Tibial nerve (tissue), 4 donors: Measurements from ENCODE around the gene INPP5A. TPM values are rescaled to one million over a fixed set of nuclear protein-coding genes. Genes with fewer than 3 reads are reported as not detected.
"Not testable (repeated sequence)": the region's sequence is repeated elsewhere in the genome, so short reads cannot be mapped to it uniquely, and the experiment has no call there.

Source experiments
- DNase-seq, 2 donors: peaks; one replicate each; pipeline ENCODE4 v3.0.0-alpha.2; 2019; ENCODE audit warnings: low spot score in 2 of 2
- H3K27ac ChIP-seq, 4 donors: fragments of 200-600 bp; sonication (generic) in 3 of 4; one replicate each; pipeline ENCODE4 v1.5.1; 2017 to 2019; ENCODE audit warnings: mild to moderate bottlenecking in 1 of 4
- H3K27me3 ChIP-seq, 2 donors: fragments of 200-600 bp; sonication (generic) in 1 of 2; one replicate each; pipeline versions ENCODE4 v1.5.1 to v1.6.0; 2017 to 2019
- H3K36me3 ChIP-seq, 3 donors: fragments of 200-600 bp; sonication (generic); one replicate each; pipeline ENCODE4 v1.5.1; 2018 to 2019
- H3K4me1 ChIP-seq, 4 donors: fragments of 200-600 bp; sonication (generic) in 3 of 4; one replicate each; pipeline ENCODE4 v1.5.1; 2017 to 2019
- H3K4me3 ChIP-seq, 4 donors: fragments of 200-600 bp; sonication (generic) in 3 of 4; one replicate each; pipeline ENCODE4 v1.5.1; 2017 to 2019; ENCODE audit warnings: mild to moderate bottlenecking in 1 of 4, moderate library complexity in 1 of 4
- H3K9me3 ChIP-seq, 4 donors: fragments of 200-600 bp; sonication (generic) in 3 of 4; one replicate each; pipeline ENCODE4 v1.5.1; 2017 to 2019
- CTCF ChIP-seq, 5 experiments: fragments of 200-600 bp in 3 of 5; fragments of 450-650 bp in 2 of 5; sonication (generic) in 3 of 5; IDR thresholded peaks; one replicate each; pipeline ENCODE4 v1.5.1; 2016 to 2019; ENCODE audit warnings: antibody characterized with exemption in 5 of 5, mild to moderate bottlenecking in 3 of 5, moderate library complexity in 2 of 5
- EP300 ChIP-seq, 2 donors: sonication (generic); formaldehyde crosslinking; IDR thresholded peaks; one replicate each; pipeline ENCODE4 v1.6.1; 2017; ENCODE audit warnings: antibody characterized with exemption in 2 of 2, mild to moderate bottlenecking in 1 of 2
- POLR2A ChIP-seq, 2 donors: fragments of 450-650 bp; IDR thresholded peaks; one replicate each; pipeline ENCODE4 v1.6.1; 2017; ENCODE audit warnings: antibody characterized with exemption in 2 of 2, mild to moderate bottlenecking in 2 of 2, moderate library complexity in 2 of 2
- WGBS, 2 donors: methylation state at CpG; one replicate each; pipeline ENCODE4 v1.1.5; 2018; 5-methylcytosine and 5-hydroxymethylcytosine counted together
- total RNA-seq, 4 donors: library from RNA; depleted of rRNA; stranded (reverse); fragments of >200 nt; gene quantifications; one replicate each; pipeline ENCODE4 v1.1.0, GENCODE V29; 2016

The INPP5A gene
- total RNA-seq, 4 donors from 2014 or later, result 73.8 to 101 (median 86.2) TPM

DNA sequence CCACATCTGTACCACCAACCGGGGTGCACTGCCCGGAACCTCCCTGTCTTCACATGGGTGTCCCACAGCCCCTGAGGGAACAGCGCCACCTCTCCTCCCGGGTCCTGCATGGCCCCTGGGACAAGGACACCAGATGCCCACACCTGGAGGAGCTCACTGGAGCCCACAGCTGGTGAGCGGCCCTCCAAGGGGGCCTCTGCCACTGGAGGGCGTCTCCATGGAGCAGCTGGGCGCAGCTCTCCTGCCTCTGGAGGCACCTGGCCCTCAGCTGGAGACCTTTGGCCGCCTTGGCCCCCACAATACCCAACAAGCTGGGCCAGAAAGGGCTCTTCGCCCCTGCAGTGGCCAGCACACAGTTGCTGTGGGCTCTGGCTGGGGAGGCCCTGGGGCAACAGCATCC is 255.6 kb downstream of the INPP5A start:
- H3K9me3 ChIP-seq, result no peaks in the 10 kb centered on the region
- H3K4me1 ChIP-seq, result peaks cover 0 to 6% (median 5%) of the 10 kb centered on the region in 4 donors
- WGBS, 2 donors, result 88 to 92% methylated on average over 8 to 9 of the region's 9 CpGs
- no peak overlapping the region for H3K4me3 ChIP-seq
- H3K27ac ChIP-seq, result no peak overlapping the region
- H3K27me3 ChIP-seq, result peaks cover 0 to 43% of the 10 kb centered on the region in 2 donors
- DNase-seq, result no peak
- TF ChIP-seq EP300 (IDR thresholded peaks at IDR 0.05) (no peak), POLR2A (IDR thresholded peaks at IDR 0.05) (no peak), CTCF (IDR thresholded peaks at IDR 0.05) (no peak)
- no peaks in the 10 kb centered on the region for H3K36me3 ChIP-seq

DNA sequence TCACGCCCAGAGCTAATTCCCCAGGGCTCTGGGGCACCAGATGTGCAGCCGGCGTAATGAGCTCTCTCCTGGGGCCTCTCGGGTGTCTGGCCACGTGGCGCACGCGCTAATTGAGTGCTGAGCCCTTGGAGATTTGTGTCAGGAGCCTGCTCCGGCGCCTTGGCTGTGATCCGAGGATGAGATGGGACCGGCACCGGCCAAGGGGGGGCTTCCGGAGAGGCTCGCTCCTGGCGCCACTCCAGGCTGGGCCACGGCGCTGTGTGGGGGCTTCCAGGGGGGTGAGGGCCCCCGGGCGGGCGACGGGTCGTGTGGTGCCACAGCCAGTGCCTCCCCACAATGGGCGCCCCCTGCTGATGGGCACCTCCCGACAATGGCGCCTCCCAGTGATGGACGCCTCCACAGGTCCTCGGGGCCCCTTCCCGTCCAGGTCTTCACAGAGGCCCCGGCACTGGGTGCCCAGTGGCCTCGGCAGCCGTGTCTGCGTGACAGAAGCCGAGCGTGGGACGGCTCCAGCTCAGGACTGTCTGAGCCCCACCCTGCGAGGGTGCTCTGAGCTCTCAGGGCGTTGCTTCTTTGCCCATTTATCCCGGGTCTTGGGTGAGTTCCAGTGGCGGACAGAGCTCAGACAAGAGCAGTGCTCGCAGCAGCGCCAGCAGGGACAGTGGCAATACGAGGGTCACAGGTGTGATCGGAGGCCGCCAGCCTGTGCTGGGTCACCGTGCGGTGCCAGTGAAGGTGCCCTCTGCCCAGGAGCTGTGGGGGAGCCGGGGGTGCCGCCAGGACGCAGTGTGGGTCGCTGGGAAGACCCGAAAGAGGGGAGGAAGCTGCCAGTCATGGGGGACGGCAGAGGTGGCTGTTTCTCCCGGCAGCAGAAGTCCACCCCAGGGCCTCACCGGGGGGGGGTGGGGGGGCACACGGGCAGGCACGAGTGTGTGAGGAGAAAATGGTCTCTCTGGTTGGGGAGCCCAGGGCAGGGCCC is 256.6 kb downstream of the INPP5A start:
- Histone ChIP-seq H3K4me3 (no peak overlapping the region), H3K27me3 (peaks cover 0 to 34% of the 10 kb centered on the region in 2 donors), H3K36me3 (no peaks in the 10 kb centered on the region), H3K9me3 (no peaks in the 10 kb centered on the region), H3K27ac (no peak overlapping the region), H3K4me1 (no peaks in the 10 kb centered on the region)
- DNase-seq, result no peak
- TF ChIP-seq POLR2A (IDR thresholded peaks at IDR 0.05), result no peak
- TF ChIP-seq CTCF (IDR thresholded peaks at IDR 0.05), result no peak
- no peak for TF ChIP-seq EP300 (IDR thresholded peaks at IDR 0.05)
- 55 to 60% methylated on average over 37 to 39 of the region's 57 CpGs for WGBS, 2 donors

GRCh38 chr10:132796846-132797245 is 259.3 kb downstream of the INPP5A start:
- H3K36me3 ChIP-seq, result no peaks in the 10 kb centered on the region
- H3K4me3 ChIP-seq, result no peak overlapping the region
- no peaks in the 10 kb centered on the region for H3K4me1 ChIP-seq
- H3K27me3 ChIP-seq, result peaks cover 0 to 16% of the 10 kb centered on the region in 2 donors
- no peak overlapping the region for H3K27ac ChIP-seq
- DNase-seq, result no peak
- WGBS, 2 donors, result 82 to 86% methylated on average over 17 to 19 of the region's 21 CpGs
- TF ChIP-seq CTCF (IDR thresholded peaks at IDR 0.05), result no peak
- no peak for TF ChIP-seq EP300 (IDR thresholded peaks at IDR 0.05)
- TF ChIP-seq POLR2A (IDR thresholded peaks at IDR 0.05), result no peak
- peaks cover 0 to 8% (median under 1%) of the 10 kb centered on the region in 4 donors for H3K9me3 ChIP-seq

DNA sequence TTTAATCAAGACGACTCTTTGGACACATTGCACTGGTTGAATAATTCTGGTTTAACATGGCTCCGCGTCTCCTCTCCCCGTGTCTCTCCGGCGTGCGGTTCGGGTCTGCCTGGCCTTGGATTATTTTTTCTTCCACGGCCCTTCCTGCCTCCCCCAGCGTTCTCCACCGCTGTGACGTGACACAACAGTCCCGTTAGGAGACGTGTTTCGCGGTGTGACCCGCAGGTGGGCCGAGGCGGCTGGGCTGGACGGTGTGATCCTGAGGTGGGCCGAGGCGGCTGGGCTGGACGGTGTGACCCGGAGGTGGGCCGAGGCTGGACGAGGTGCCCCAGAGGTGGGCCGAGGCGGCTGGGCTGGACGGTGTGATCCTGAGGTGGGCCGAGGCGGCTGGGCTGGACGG is 260.4 kb downstream of the INPP5A start:
- H3K4me1 ChIP-seq, H3K27ac ChIP-seq, H3K36me3 ChIP-seq, DNase-seq, H3K4me3 ChIP-seq: not testable (repeated sequence)
- Histone ChIP-seq H3K9me3 (peaks cover 0 to 12% (median 1%) of the 10 kb centered on the region in 4 donors), H3K27me3 (peaks cover 0 to 12% of the 10 kb centered on the region in 2 donors)
- WGBS, 2 donors, result 88 to 89% methylated on average over 28 to 29 of the region's 32 CpGs

DNA sequence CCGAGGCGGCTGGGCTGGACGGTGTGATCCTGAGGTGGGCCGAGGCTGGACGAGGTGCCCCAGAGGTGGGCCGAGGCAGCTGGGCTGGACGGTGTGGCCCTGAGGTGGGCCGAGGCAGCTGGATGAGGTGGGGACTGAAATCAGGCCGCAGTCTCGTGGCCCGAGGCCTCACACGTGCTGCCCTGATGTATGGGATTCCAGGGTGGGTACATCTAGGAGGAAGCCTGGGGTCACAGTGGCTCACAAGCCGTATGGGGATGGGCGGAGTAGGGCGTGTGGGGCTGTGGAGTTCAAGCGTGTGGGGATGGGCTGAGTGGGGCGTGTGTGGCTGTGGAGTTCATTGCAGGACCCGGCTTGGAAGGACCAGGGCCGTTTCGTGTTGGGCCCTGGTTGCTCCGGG is 260.8 kb downstream of the INPP5A start:
- Histone ChIP-seq H3K4me1 (no peaks in the 10 kb centered on the region), H3K4me3 (no peak overlapping the region), H3K27me3 (peaks cover 0 to 8% of the 10 kb centered on the region in 2 donors), H3K36me3 (no peaks in the 10 kb centered on the region), H3K27ac (no peak overlapping the region), H3K9me3 (peaks cover 0 to 12% (median 1%) of the 10 kb centered on the region in 4 donors)
- TF ChIP-seq POLR2A (IDR thresholded peaks at IDR 0.05), result no peak
- TF ChIP-seq CTCF (IDR thresholded peaks at IDR 0.05), result no peak
- no peak for TF ChIP-seq EP300 (IDR thresholded peaks at IDR 0.05)
- DNase-seq, result no peak
- WGBS, 2 donors, result 82 to 89% methylated on average over 13 to 20 of the region's 21 CpGs
